GM21423 (cell line): ENCODE measurements around the gene STN1.
"Not testable (repeated sequence)": the region's sequence is repeated elsewhere in the genome, so short reads cannot be mapped to it uniquely, and the experiment has no call there.

Experiments used
- ATAC-seq: cut with Tn5 transposase; IDR thresholded peaks from one replicate; pipeline ENCODE4 v1.9.1; 2021; ENCODE audit warnings: mild to moderate bottlenecking, moderate library complexity; ENCODE audit not compliant: unreplicated experiment

STN1 gene

DNA sequence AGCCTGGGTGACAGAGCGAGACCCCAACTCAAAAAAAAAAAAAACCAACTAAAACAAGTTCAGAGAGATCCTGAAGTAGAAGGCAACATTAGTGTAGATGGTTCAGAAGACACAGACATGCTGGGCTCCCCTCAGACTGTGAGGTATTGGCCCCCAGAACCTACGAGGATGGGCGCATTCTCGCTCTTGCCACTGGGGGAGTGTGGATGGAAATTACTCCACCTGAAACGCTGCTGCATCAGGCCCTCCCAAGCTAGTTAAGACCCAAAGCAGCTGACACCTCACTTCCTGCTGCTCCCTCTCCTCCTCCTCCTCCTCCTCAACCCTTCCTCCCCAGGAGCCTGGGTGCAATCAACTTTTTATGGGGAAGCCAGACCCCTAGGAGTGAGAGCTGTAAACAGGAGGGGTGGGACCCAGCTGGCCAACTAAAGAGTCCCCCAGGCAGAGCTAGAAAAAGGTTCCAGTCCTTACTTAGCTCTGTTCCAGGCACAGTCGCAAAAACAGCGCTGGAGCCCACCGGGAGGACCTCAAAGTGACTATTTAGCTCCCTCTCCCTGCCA is 70.0 kb downstream of the STN1 start:
- no peak for ATAC-seq

DNA sequence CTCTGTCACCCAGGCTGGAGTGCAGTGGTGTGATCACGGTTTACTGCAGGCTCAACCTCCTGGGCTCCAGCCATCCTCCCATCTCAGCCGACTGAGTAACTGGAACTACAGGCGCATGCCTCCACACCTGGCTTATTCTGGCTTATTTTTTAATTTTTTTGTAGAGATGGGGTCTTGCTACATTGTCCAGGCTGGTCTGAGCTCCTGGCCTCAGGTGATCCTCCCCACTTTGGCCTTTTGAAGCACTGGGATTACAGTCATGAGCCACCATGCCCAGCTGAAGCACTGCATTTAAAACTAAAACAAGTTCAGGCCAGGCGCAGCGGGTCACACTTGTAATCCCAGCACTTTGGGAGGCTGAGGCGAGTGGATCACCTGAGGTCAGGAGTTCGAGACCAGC is 70.6 kb downstream of the STN1 start:
- no peak for ATAC-seq

DNA sequence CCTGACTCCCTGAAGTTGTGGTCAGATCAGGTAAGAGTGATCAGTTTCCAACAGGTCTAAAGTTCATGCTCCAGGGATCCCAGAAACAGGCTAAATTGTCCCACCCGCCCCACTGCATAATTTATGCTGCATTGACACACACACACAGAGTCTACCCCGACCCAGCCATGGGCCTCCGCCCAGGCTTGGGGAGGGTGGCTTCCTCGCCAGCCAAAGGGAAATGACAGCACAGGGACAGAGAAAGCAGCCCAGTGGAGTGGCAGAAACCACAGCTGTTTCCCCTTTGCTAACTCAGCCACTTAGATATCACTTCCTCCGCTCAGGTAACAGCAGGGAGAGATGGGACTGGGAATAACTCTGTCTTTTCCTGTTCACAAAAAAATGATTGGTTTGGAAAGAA is 72.0 kb downstream of the STN1 start:
- no peak for ATAC-seq

DNA sequence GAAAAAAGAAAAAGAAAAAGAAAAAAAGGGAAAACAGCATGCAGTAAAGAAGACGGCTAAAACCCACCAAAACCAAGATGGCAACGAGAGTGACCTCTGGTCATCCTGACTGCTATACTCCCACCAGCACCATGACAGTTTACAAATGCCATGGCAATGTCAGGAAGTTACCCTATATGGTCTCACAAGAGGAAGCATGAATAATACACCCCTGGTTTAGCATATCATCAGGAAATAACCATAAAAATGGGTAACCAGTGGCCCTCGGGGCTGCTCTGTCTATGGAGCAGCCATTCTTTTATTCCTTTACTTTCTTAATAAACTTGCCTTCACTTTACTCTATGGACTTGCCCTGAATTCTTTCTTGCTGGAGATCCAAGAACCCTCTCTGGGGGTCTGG is 72.6 kb downstream of the STN1 start:
- ATAC-seq, result not testable (repeated sequence)

- ATAC-seq, result no peak
These were observed 74.0 kb downstream of the STN1 start for GRCh38 chr10:103843854-103844570.

DNA sequence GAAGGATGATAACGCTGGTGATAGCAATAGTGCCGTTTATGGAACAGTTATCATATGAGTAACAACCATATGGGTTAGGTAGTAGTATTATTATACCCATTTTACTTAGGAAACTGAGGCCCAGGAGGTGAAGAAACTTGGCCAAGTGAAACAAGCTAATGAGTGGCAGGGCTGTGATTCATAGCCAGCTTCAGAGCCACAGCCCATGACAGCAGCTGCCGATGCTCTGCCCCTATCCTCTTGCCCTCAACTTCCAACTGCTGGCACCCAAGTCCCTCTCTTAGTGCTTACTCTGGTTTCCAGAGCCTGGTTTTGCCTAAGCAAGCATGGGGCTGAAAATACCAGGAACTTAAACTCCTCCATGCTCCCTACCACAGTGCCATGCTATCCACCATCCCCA is 74.9 kb downstream of the STN1 start:
- no peak for ATAC-seq

- no peak for ATAC-seq
These were observed 75.4 kb downstream of the STN1 start for GRCh38 chr10:103842605-103843004.

DNA sequence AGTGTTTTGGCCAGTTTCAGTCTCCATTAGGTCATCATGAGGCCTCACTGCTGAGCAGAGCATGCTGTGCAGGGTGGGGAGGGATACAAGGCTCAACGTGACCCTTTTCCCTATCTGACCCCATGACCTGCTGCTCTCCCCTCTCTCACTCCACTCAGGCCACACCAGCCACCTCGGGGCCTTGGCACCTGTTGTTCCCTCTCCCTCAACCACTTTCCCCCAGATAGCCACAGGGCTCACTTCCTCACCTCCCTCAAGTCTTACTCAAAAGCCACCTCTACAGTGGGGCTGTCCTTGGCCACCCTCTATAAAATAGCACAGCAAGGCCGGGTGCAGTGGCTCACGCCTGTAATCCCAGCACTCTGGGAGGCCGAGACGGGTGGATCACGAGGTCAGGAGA is 76.5 kb downstream of the STN1 start:
- ATAC-seq, result no peak

GRCh38 chr10:103840740-103841070 is 77.3 kb downstream of the STN1 start:
- ATAC-seq, result no peak

GRCh38 chr10:103839872-103840739 is 77.9 kb downstream of the STN1 start:
- no peak for ATAC-seq

- ATAC-seq, result no peak
These were observed 78.5 kb downstream of the STN1 start for GRCh38 chr10:103839519-103839871.

DNA sequence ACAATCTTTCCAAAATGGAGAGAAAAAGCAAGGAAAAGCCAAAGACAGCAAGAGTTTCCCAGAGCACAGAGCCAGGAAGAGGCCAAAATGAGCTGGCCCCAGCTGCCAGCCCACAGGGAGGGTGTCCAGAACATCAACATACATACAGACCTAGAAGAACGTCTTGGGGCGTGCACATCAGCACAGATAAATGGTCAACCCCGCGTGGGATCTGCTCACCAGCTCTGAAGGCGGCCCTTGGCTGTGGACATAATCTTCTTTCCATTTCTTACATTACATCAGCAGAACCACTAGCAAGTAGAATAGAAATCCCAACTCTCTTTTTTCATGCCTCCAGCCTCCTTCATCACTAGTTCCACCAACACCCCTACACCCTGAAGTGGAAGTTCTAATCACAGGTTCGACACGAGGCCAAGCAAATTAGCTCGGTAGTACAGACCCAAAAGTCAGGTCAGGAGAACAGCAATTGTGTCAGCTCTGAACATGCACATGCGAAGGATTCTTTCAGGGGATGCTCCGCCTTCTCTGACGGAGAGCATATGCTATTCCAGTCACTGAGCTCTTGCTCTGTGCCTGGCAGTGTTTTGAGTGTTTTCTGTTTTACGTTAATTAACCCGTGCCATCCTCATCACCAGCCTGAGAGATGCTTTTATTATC is 79.0 kb downstream of the STN1 start:
- ATAC-seq, result no peak

GRCh38 chr10:103838070-103838395 is 80.0 kb downstream of the STN1 start:
- no peak for ATAC-seq

DNA sequence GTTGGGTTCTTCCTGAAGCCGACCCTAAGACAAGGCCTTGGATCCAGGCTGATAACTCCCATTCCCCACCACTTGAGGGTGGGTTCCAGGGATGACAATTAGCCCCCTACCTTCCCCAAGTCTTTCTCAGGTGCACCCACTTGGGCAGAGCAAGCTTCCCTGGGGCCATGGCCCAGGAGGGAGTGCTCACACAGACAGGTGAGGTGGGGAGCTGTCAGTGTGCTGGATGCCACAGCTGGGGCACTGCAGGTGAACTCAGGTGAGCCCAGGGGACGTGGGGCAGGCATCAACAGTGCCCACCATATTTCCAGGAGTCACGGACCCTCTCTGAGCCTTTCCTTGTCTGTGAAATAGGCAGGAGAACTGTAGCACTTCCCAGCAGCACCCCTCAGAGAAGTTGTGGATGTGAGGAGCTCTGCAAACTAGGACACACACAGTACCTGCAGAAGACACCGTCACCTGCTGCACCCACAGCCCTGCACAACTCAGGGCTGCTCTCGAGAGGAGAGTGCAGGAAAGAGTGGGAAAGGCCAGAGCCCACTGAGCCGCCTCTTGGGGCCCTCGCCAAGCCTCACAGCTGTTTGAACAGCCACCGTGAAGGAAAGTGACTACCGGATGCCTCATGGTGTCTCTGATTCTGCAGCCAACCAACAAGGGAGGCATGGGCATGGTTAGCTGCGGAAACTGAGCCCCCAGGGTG is 80.5 kb downstream of the STN1 start:
- ATAC-seq, result no peak

DNA sequence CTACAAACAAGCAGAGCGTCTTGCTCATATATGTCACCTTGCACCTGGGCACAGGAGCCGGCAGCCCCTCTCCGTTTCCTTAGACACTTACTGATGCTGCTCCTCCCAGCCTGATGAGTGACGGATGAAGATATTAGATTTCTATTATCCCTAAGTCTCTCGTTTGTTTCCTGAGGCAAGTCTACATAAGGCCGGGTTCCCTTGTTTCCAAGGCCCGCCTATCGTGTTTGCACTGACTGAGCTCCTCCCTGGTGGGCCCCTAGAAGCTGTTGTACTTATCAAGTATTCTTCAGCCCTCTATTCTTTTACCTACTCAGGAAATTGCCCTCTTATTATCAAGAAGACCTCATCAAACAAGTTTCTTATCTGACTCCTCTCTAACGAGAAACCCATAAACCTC is 81.1 kb downstream of the STN1 start:
- ATAC-seq, result no peak

- no peak for ATAC-seq
These were observed 81.7 kb downstream of the STN1 start for GRCh38 chr10:103836273-103836672.

DNA sequence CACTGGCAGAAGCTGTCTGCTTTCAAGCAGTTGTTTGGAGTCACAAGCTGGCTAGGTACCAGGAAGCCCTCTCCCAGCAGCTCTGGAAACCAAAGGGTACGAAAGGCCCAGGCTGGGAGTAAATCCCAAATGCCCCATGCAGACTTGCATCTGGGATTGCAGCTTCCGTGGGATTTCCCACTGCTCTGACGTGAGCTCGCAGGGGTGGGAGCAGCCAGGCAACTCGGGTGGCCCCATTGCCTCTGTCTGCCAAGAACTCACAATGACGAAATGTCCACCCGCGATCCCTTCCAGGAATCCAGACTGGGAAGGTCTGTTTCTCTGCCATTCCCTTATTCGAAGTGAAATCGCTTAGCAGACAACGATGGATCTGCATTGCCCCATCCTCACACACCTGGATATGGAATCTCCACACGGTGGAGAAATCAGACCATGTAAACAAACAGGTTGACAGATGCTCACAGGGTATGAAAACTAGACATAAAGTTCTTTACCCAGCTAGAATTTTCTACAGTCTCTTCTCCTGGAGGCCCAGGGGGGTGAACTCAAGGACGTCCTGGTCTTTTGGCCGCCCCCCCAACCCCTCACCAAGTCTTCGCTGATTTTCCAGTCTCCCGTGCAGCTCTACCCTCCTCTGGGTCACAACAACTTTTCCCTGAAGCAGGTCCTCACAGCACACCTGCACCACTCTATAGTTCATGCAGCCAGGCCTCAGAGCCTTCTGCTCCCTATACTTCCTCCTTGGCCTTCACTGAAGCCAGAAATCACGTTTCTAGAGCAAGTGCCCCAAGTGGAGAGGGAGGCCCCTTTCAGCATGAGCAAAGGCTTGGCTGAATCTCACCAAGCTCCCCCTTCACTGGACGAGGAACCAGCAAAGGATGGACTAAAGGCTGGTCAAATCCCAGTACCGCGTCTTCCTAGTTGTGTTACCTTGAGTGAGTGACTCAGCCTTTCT is 82.6 kb downstream of the STN1 start:
- no peak for ATAC-seq

DNA sequence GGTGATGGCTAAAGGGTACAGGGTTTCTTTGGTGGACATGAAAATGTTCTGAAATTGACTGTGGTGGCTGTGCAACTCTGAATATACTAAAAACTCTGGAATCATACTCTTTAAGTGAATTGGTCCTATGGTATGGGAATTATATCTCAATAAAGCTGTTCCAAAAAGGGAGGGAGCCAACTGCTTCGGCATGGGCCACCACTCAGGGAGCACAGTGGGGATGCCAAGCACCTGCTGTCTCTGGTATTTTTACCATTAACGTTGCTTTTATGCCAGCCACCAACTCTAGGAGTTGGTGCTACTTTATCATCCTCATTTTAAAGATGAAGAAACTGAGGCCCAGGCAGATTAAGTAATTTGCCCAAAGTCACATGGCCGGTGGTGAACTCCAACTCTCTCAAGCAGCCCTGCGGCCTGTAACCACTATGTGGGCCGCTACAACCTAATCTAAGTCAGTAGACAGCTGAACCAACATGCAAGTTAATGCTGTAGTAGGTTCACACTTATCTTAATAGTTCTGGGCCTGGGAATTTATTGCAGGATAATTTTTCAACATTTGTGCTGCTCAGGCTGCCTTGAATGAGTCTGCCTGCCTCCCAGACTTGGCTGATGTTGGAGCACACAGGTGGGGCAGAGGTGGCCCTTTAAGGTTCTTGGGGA is 83.4 kb downstream of the STN1 start:
- ATAC-seq, result no peak

DNA sequence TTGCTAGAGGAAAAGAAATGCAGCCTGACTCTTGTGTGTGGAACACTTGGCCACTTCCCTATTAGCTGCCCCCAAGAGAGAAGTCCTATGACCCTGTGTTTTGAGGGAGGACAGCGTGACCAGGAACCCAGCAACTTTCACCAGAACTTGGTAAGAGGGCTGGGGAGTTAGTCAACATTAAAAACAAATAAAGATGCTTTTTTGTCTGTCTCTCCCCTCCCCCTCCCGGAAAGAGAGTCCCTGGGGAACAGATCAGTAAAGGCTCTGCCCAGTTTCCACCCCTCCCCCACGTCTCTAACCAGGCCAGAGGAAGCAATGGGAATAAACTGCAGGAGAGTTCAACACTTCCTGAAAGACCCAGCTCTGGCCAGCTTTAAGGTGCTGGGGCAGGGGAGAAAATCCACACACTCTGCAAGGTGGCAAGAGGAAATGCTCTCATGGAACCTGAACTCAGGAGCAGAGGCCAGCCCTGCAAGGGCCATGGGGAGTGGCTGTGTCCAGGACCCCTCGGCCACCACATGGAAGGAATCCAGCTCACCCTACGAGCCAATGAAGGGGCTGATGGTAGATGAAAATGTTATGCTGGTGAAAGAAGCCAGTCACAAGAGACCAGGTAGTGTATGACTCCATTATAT is 84.1 kb downstream of the STN1 start:
- ATAC-seq, result no peak
